GM12872 (cell line): ENCODE results near the gene UBALD2.

Source experiments
- TF ChIP-seq, protein P1 (sequence below): IDR thresholded peaks from 3 replicates; pipeline ENCODE4 v1.5.1; 2011; ENCODE audit warnings: low read depth, mild to moderate bottlenecking, low read length, moderate library complexity; ENCODE audit not compliant: insufficient read depth

The UBALD2 gene

GRCh38 chr17:76235883-76236282, 29.3 kb upstream of the UBALD2 start:
- TF ChIP-seq, protein P1, sequence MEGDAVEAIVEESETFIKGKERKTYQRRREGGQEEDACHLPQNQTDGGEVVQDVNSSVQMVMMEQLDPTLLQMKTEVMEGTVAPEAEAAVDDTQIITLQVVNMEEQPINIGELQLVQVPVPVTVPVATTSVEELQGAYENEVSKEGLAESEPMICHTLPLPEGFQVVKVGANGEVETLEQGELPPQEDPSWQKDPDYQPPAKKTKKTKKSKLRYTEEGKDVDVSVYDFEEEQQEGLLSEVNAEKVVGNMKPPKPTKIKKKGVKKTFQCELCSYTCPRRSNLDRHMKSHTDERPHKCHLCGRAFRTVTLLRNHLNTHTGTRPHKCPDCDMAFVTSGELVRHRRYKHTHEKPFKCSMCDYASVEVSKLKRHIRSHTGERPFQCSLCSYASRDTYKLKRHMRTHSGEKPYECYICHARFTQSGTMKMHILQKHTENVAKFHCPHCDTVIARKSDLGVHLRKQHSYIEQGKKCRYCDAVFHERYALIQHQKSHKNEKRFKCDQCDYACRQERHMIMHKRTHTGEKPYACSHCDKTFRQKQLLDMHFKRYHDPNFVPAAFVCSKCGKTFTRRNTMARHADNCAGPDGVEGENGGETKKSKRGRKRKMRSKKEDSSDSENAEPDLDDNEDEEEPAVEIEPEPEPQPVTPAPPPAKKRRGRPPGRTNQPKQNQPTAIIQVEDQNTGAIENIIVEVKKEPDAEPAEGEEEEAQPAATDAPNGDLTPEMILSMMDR, result no peak

GRCh38 chr17:76236603-76237002, 28.5 kb upstream of the UBALD2 start:
- TF ChIP-seq, protein P1, result no peak

DNA sequence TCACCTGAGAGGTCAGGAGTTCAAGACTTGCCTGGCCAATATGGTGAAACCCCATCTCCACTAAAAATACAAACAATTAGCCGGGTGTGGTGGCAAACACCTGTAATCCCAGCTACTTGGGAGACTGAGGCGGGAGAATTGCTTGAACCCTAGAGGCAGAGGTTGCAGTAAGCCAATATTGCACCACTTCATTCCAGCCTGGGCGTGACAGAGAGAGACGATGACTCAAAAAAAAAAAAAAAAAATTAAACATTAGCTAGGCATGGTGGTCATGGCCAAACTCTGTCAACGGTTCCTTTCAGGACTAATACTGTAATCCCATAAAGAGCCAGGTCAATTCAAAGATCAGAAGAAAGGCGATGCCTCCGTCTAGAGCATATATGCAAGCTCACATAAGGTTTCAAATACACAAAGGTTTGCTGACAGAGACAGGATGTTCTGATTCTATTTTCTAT, 27.3 kb upstream of the UBALD2 start:
- TF ChIP-seq, protein P1, result no peak

GRCh38 chr17:76238847-76239537, 26.2 kb upstream of the UBALD2 start:
- TF ChIP-seq, protein P1, result no peak

DNA sequence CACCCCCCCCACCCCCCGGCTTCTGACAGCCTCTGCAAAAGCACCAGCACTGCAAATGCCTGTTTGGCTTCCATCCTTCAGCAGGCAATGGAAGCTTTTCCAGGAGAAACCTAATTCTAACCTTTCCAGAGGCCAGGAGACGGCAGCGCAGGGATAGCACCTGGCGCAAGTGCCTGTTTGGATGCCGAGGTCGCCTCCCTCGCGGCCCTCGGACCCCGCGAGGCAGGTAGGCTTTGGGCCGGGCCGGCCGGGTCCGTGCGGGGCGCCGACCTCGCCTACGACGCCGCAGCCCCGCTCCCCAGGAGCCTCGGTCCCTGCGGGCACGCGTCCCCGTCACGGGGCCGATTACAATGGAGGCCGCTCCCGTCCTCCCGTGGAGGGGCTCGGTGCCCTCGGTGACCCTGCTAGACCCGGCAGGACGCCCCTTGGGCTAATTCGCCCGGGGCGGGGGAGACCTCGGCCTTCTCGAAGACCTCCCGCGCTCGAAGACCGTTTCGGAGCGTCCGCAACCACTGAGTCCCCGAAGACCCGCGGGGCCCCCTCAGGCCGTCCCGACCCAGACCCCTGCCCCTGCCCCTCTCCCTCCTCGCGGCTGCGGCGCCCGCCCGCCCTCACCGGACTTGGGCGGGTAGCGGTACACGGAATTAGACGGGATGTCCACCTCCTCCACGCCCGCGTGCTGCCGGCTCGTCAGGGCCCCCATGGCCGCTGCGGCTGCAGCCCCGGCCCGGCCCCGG, 25.4 kb upstream of the UBALD2 start:
- TF ChIP-seq, protein P1, result no peak

GRCh38 chr17:76240461-76241203, 24.5 kb upstream of the UBALD2 start, which contains the start of gene RNF157:
Gene RNF157, minus strand, starts transcription at chr17:76240493. Its CDS starts 253 bp downstream, at chr17:76240240.
- TF ChIP-seq, protein P1, result no peak

GRCh38 chr17:76241204-76241538, 24.0 kb upstream of the UBALD2 start:
- TF ChIP-seq, protein P1, result no peak
